SH-SY5Y (cell line): ENCODE results near the gene MAP3K20.

ENCODE experiments used
- GATA2 ChIP-seq: IDR thresholded peaks from 2 replicates; pipeline ENCODE4 v1.6.1; 2011; ENCODE audit warnings: mild to moderate bottlenecking, low read depth, low read length
- GATA3 ChIP-seq: IDR thresholded peaks from 2 replicates; pipeline ENCODE4 v1.6.1; 2011; ENCODE audit warnings: low read depth, mild to moderate bottlenecking, low read length, moderate library complexity

- TF ChIP-seq GATA2 (no peak), GATA3 (no peak)
These were observed 223.0 kb downstream of the MAP3K20 start for GRCh38 chr2:173298536-173299097.
